ENCODE results near the gene TRIM45.
A peak's percentile ranks its signal among the peaks of the same experiment; 100 is the strongest.
"Not testable (repeated sequence)": the region's sequence is repeated elsewhere in the genome, so short reads cannot be mapped to it uniquely, and the experiment has no call there.

TRIM45 gene

GRCh38 chr1:117121589-117122329, at the start of gene TRIM45:
Gene TRIM45 (minus strand): TSS chr1:117121749. CDS start chr1:117121201, 548 bp downstream.
- DNase-seq = peak; percentile 97 to 98

- DNase-seq = no peak
Observed at GRCh38 chr1:117169871-117170596, 48.5 kb upstream of the TRIM45 start.

GRCh38 chr1:117167402-117167801, 45.9 kb upstream of the TRIM45 start:
- no peak for DNase-seq

- no peak for DNase-seq
Observed at GRCh38 chr1:117166076-117166475, 44.5 kb upstream of the TRIM45 start.

- DNase-seq = no peak
Observed at GRCh38 chr1:117164209-117164608, 42.7 kb upstream of the TRIM45 start.

- no peak for DNase-seq
Observed at GRCh38 chr1:117162816-117163215, 41.3 kb upstream of the TRIM45 start.

- no peak for DNase-seq
Observed at GRCh38 chr1:117161887-117162286, 40.3 kb upstream of the TRIM45 start.

- DNase-seq = not testable (repeated sequence)
Observed at GRCh38 chr1:117151305-117151704, 29.8 kb upstream of the TRIM45 start.

- no peak for DNase-seq
Observed at GRCh38 chr1:117150316-117150715, 28.8 kb upstream of the TRIM45 start.

GRCh38 chr1:117147856-117148588, 26.5 kb upstream of the TRIM45 start:
- DNase-seq = no peak

GRCh38 chr1:117147341-117147831, 25.8 kb upstream of the TRIM45 start:
- no peak for DNase-seq

GRCh38 chr1:117146575-117147340, 25.2 kb upstream of the TRIM45 start:
- no peak for DNase-seq

- no peak for DNase-seq
Observed at GRCh38 chr1:117146072-117146471, 24.5 kb upstream of the TRIM45 start.

- DNase-seq = no peak
Observed at GRCh38 chr1:117143871-117144270, 22.3 kb upstream of the TRIM45 start.

- DNase-seq = no peak
Observed at GRCh38 chr1:117143172-117143571, 21.6 kb upstream of the TRIM45 start.

GRCh38 chr1:117142200-117142599, 20.7 kb upstream of the TRIM45 start:
- no peak for DNase-seq

GRCh38 chr1:117138561-117138960, 17.0 kb upstream of the TRIM45 start:
- DNase-seq = no peak

- no peak for DNase-seq
Observed at GRCh38 chr1:117138106-117138505, 16.6 kb upstream of the TRIM45 start.

- no peak for DNase-seq
Observed at GRCh38 chr1:117137281-117137855, 15.8 kb upstream of the TRIM45 start.

- DNase-seq = no peak
Observed at GRCh38 chr1:117136749-117137148, 15.2 kb upstream of the TRIM45 start.

- no peak for DNase-seq
Observed at GRCh38 chr1:117135329-117135728, 13.8 kb upstream of the TRIM45 start.

- DNase-seq = no peak
Observed at GRCh38 chr1:117130526-117130925, 9.0 kb upstream of the TRIM45 start.

Data from hippocampal formation (tissue), 2 donors.